ENCODE data around the gene FCHSD2. TPM values are rescaled to one million over a fixed set of nuclear protein-coding genes. Genes with fewer than 3 reads are reported as not detected.

The FCHSD2 gene
- total and polyA plus RNA-seq, 2 donors (not counting 1 experiment from before 2014, with no cell fraction given), result 113 to 189 TPM

GRCh38 chr11:72817966-72818365, 324.2 kb downstream of the FCHSD2 start:
- H4K20me1 ChIP-seq (ENCODE audit: control insufficient read depth, insufficient read depth, low read length, poor library complexity, severe bottlenecking), result peaks cover 48% of the 10 kb centered on the region
- DNase-seq (no peak), ATAC-seq (ENCODE audit: low read depth) (no peak)
- CTCF ChIA-PET, result interaction anchor here (1.9 to 2.4 kb wide), 2 partner anchors 9 to 93 kb away, joined by 5 to 7 read pairs; no protein-coding TSS in a partner anchor
- POLR2A ChIA-PET, result no interaction called here
- TF ChIP-seq CTCF (IDR thresholded peaks at IDR 0.05), result no peak
- TF ChIP-seq EZH2 (IDR thresholded peaks at IDR 0.05; ENCODE audit: borderline replicate concordance, insufficient read depth, low read depth, low read length, poor library complexity, severe bottlenecking), result no peak
- no peaks in the 10 kb centered on the region for H3K9me3 Mint-ChIP-seq (ENCODE audit: insufficient read depth)
- peak overlapping the region; percentile 42 for H3K4me3 Mint-ChIP-seq
- no peak overlapping the region for H3K4me2 ChIP-seq (replicated peaks; ENCODE audit: low read depth, low read length, poor library complexity, severe bottlenecking)
- H3K79me2 ChIP-seq (ENCODE audit: control insufficient read depth, insufficient read depth, low read length), result peaks cover 51% of the 10 kb centered on the region
- H3K4me1 ChIP-seq (ENCODE audit: control insufficient read depth in 2 of 2, insufficient read depth in 2 of 2, low read length in 2 of 2), result peaks cover 28 to 53% of the 10 kb centered on the region in 2 donors
- no peak overlapping the region for H3K4me3 ChIP-seq (ENCODE audit: control extremely low read depth in 1 of 5, extremely low read depth in 1 of 5, insufficient read depth in 1 of 5, low read depth in 2 of 5, low read length in 4 of 5)
- H3K27ac Mint-ChIP-seq, result peak overlapping the region; percentile 68
- no peaks in the 10 kb centered on the region for H3K27me3 Mint-ChIP-seq
- intact Hi-C loops (cut with micrococcal nuclease), result loop anchor here (10.0 kb wide), 1 partner anchor 593 kb away; the partner anchor contains the start of gene INPPL1
- no peaks in the 10 kb centered on the region for H3K27me3 ChIP-seq (replicated peaks in 1 of 4; ENCODE audit: control extremely low read depth in 1 of 4, control insufficient read depth in 3 of 4, insufficient read depth in 4 of 4, low read length in 3 of 4)
- H3K9ac ChIP-seq (ENCODE audit: low read length), result no peak overlapping the region
- peaks cover 50% of the 10 kb centered on the region for H3K4me1 Mint-ChIP-seq
- peaks cover 0 to 4% (median 0%) of the 10 kb centered on the region in 3 donors for H3K9me3 ChIP-seq (ENCODE audit: control extremely low read depth in 1 of 3, control insufficient read depth in 2 of 3, insufficient read depth in 1 of 3, low read length in 2 of 3)
- 100% methylated on average over 4 of the region's 4 CpGs for WGBS (ENCODE audit: insufficient coverage)
- H3K36me3 ChIP-seq (replicated peaks in 1 of 2; ENCODE audit: control extremely low read depth in 1 of 2, control insufficient read depth in 1 of 2, extremely low read depth in 1 of 2, insufficient read depth in 2 of 2, low read length in 1 of 2), result peaks cover 0 to 57% of the 10 kb centered on the region in 2 experiments
- no peak overlapping the region for H2AFZ ChIP-seq (ENCODE audit: insufficient read depth, low read depth, low read length, poor library complexity, severe bottlenecking)
- H3K27ac ChIP-seq (ENCODE audit: low read length in 2 of 2), result no peak overlapping the region

GRCh38 chr11:72816404-72816990, 325.6 kb downstream of the FCHSD2 start:
- Histone ChIP-seq H3K9ac (ENCODE audit: low read length) (peak overlapping the region; percentile 95), H3K36me3 (replicated peaks in 1 of 2; ENCODE audit: control extremely low read depth in 1 of 2, control insufficient read depth in 1 of 2, extremely low read depth in 1 of 2, insufficient read depth in 2 of 2, low read length in 1 of 2) (peaks cover 0 to 48% of the 10 kb centered on the region in 2 experiments), H3K4me3 (ENCODE audit: control extremely low read depth in 1 of 5, extremely low read depth in 1 of 5, insufficient read depth in 1 of 5, low read depth in 2 of 5, low read length in 4 of 5) (peak overlapping the region; percentile 26 to 99 (median 98)), H3K9me3 (ENCODE audit: control extremely low read depth in 1 of 3, control insufficient read depth in 2 of 3, insufficient read depth in 1 of 3, low read length in 2 of 3) (peaks cover 0 to 4% (median 0%) of the 10 kb centered on the region in 3 donors), H3K27me3 (replicated peaks in 1 of 4; ENCODE audit: control extremely low read depth in 1 of 4, control insufficient read depth in 3 of 4, insufficient read depth in 4 of 4, low read length in 3 of 4) (no peaks in the 10 kb centered on the region), H2AFZ (ENCODE audit: insufficient read depth, low read depth, low read length, poor library complexity, severe bottlenecking) (no peak overlapping the region), H3K27ac (ENCODE audit: low read length in 2 of 2) (peak overlapping the region; percentile 5 to 95), H3K4me1 (ENCODE audit: control insufficient read depth in 2 of 2, insufficient read depth in 2 of 2, low read length in 2 of 2) (peaks cover 23 to 48% of the 10 kb centered on the region in 2 donors), H4K20me1 (ENCODE audit: control insufficient read depth, insufficient read depth, low read length, poor library complexity, severe bottlenecking) (peaks cover 43% of the 10 kb centered on the region), H3K79me2 (ENCODE audit: control insufficient read depth, insufficient read depth, low read length) (peaks cover 62% of the 10 kb centered on the region), H3K4me2 (replicated peaks; ENCODE audit: low read depth, low read length, poor library complexity, severe bottlenecking) (peak overlapping the region; percentile 99)
- peaks cover 50% of the 10 kb centered on the region for H3K4me1 Mint-ChIP-seq
- H3K4me3 Mint-ChIP-seq, result peak overlapping the region; percentile 99
- no peaks in the 10 kb centered on the region for H3K9me3 Mint-ChIP-seq (ENCODE audit: insufficient read depth)
- CTCF ChIA-PET, result interaction anchor here (0.6 to 2.9 kb wide), 9 partner anchors 11 to 362 kb away, joined by 3 to 26 read pairs (median 5); partner anchors contain the start of genes FCHSD2 and STARD10
- intact Hi-C loops (cut with micrococcal nuclease), result loop anchor here (10.0 kb wide), 1 partner anchor 592 kb away; the partner anchor contains the start of gene INPPL1
- POLR2A ChIA-PET, result interaction anchor here (0.6 to 3.6 kb wide), 7 partner anchors 10 to 327 kb away, joined by 3 to 39 read pairs (median 6); partner anchors contain the start of gene STARD10
- no peaks in the 10 kb centered on the region for H3K27me3 Mint-ChIP-seq
- H3K27ac Mint-ChIP-seq, result peak overlapping the region; percentile 53
- 61% methylated on average over 5 of the region's 7 CpGs for WGBS (ENCODE audit: insufficient coverage)
- ATAC-seq (ENCODE audit: low read depth), result no peak
- no peak for TF ChIP-seq EZH2 (IDR thresholded peaks at IDR 0.05; ENCODE audit: borderline replicate concordance, insufficient read depth, low read depth, low read length, poor library complexity, severe bottlenecking)
- TF ChIP-seq CTCF (IDR thresholded peaks at IDR 0.05), result no peak
- no peak for DNase-seq

Data from B cell (primary cell).